HFFc6 (cell line): ENCODE data around the gene RB1. TPM values are rescaled to one million over a fixed set of nuclear protein-coding genes. Genes with fewer than 3 reads are reported as not detected.

ENCODE experiments used
- DNase-seq: peaks from one replicate; pipeline ENCODE4 v3.0.0-alpha.2; 2018
- H3K27ac Mint-ChIP-seq: 2 replicates; pipeline ENCODE4 v1.8.0; 2020; ENCODE audit warnings: mild to moderate bottlenecking, mixed read lengths
- H3K27me3 Mint-ChIP-seq: 2 replicates; pipeline ENCODE4 v1.8.0; 2021; ENCODE audit warnings: mild to moderate bottlenecking, moderate library complexity, mixed read lengths; ENCODE audit not compliant: insufficient read depth
- H3K36me3 Mint-ChIP-seq: 2 replicates; pipeline ENCODE4 v1.8.0; 2021; ENCODE audit warnings: low read depth, mixed read lengths
- H3K4me1 Mint-ChIP-seq: 2 replicates; pipeline ENCODE4 v1.8.0; 2020; ENCODE audit warnings: low read depth, mixed read lengths
- H3K4me3 Mint-ChIP-seq: 2 replicates; pipeline ENCODE4 v1.8.0; 2020; ENCODE audit warnings: mild to moderate bottlenecking, moderate library complexity, mixed read lengths
- H3K9me3 Mint-ChIP-seq: 2 replicates; pipeline ENCODE4 v1.8.0; 2020; ENCODE audit warnings: mild to moderate bottlenecking, mixed read lengths
- CTCF ChIP-seq: fragments of 200-600 bp; sonication (generic); IDR thresholded peaks from 2 replicates; pipeline ENCODE4 v1.5.0; 2021; ENCODE audit warnings: antibody characterized with exemption, mild to moderate bottlenecking
- total RNA-seq, 6 experiments: library from RNA; stranded (reverse); fragmentation: NEBNext Ultra II Directional; extraction: Animal tissue kit (Norgen Biotek cat#: 25700); gene quantifications; 2 replicates in 1 of 6; 3 replicates in 5 of 6; pipeline ENCODE4 v1.2.3, GENCODE V29; 2021

RB1 gene
- total RNA-seq, 6 experiments from 2014 or later: 39.2 to 50.4 (median 43.0) TPM

GRCh38 chr13:48476686-48477085, 173.1 kb downstream of the RB1 start:
- TF ChIP-seq CTCF: no peak
- peaks cover 34% of the 10 kb centered on the region for H3K36me3 Mint-ChIP-seq
- H3K27ac Mint-ChIP-seq: no peak overlapping the region
- DNase-seq: no peak
- no peak overlapping the region for H3K4me3 Mint-ChIP-seq
- H3K9me3 Mint-ChIP-seq: no peaks in the 10 kb centered on the region
- H3K4me1 Mint-ChIP-seq: peaks cover 33% of the 10 kb centered on the region
- H3K27me3 Mint-ChIP-seq: no peaks in the 10 kb centered on the region

- H3K9me3 Mint-ChIP-seq: no peaks in the 10 kb centered on the region
- H3K27me3 Mint-ChIP-seq: no peaks in the 10 kb centered on the region
- DNase-seq: no peak
- peaks cover 33% of the 10 kb centered on the region for H3K4me1 Mint-ChIP-seq
- peaks cover 30% of the 10 kb centered on the region for H3K36me3 Mint-ChIP-seq
- peak overlapping the region; percentile 78 for H3K27ac Mint-ChIP-seq
- H3K4me3 Mint-ChIP-seq: no peak overlapping the region
- no peak for TF ChIP-seq CTCF
Measured at GRCh38 chr13:48477191-48477855, 173.8 kb downstream of the RB1 start.

- DNase-seq: peak; percentile 63
- H3K27me3 Mint-ChIP-seq: no peaks in the 10 kb centered on the region
- TF ChIP-seq CTCF: no peak
- H3K9me3 Mint-ChIP-seq: no peaks in the 10 kb centered on the region
- peaks cover 24% of the 10 kb centered on the region for H3K36me3 Mint-ChIP-seq
- H3K4me1 Mint-ChIP-seq: peaks cover 33% of the 10 kb centered on the region
- no peak overlapping the region for H3K4me3 Mint-ChIP-seq
- peak overlapping the region; percentile 78 for H3K27ac Mint-ChIP-seq
Measured at GRCh38 chr13:48478391-48478790, 174.8 kb downstream of the RB1 start.

GRCh38 chr13:48483575-48483974, 180.0 kb downstream of the RB1 start:
- no peak for TF ChIP-seq CTCF
- DNase-seq: no peak
- no peak overlapping the region for H3K4me3 Mint-ChIP-seq
- no peak overlapping the region for H3K27ac Mint-ChIP-seq
- H3K4me1 Mint-ChIP-seq: peaks cover 19% of the 10 kb centered on the region
- H3K9me3 Mint-ChIP-seq: no peaks in the 10 kb centered on the region
- H3K36me3 Mint-ChIP-seq: peaks cover 14% of the 10 kb centered on the region
- H3K27me3 Mint-ChIP-seq: no peaks in the 10 kb centered on the region

- no peak overlapping the region for H3K27ac Mint-ChIP-seq
- no peak overlapping the region for H3K4me3 Mint-ChIP-seq
- H3K9me3 Mint-ChIP-seq: no peaks in the 10 kb centered on the region
- no peak for TF ChIP-seq CTCF
- no peak for DNase-seq
- peaks cover 14% of the 10 kb centered on the region for H3K36me3 Mint-ChIP-seq
- peaks cover 8% of the 10 kb centered on the region; the same call in 1 of the 2 replicates for H3K4me1 Mint-ChIP-seq
- no peaks in the 10 kb centered on the region for H3K27me3 Mint-ChIP-seq
Measured at GRCh38 chr13:48485432-48485831, 181.9 kb downstream of the RB1 start.
